Inferior parietal cortex (tissue), 1 donor: Measurements from ENCODE around the gene CYP1A1.
A peak's percentile ranks its signal among the peaks of the same experiment; 100 is the strongest.
"Not testable (repeated sequence)": the region's sequence is repeated elsewhere in the genome, so short reads cannot be mapped to it uniquely, and the experiment has no call there.

Source experiments
- DNase-seq: peaks from one replicate; pipeline ENCODE4 v3.0.0-alpha.2; 2016; ENCODE audit errors: extremely low spot score

CYP1A1 gene

DNA sequence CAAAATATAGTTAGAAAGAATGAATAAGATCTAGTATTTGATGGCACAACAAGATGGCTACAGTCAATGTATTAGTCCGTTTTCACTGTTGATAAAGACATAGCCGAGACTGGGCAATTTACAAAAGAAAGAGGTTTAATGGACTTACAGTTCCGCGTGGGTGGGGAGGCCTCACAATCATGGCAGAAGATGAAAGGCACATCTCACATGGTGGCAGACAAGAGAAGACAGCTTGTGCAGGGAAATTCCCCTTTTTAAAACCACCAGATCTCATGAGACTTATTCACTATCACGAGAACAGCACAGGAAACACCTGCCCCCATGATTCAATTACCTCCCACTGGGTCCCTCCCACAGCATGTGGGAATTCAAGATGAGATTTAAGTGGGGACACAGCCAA lies 12.9 kb upstream of the CYP1A1 start:
- DNase-seq: not testable (repeated sequence)

DNA sequence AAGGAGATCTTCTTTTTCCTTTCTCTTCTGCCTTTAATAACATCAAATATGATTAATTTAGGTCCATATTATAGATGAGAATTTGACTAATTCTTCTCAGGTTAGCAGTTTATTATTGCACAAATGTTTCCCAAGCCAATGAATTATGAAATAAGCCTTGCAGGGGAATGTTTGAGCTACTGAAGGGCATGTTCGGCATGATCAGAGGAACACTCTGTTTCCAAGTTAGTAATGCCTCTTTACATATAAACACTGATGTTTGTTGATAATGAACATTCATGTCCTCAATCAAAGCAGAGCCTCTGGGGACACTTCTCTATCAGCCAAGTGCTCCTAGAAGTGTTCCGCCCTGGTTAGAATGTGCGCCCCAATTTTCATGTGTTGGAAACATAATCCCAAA lies 10.0 kb upstream of the CYP1A1 start:
- no peak for DNase-seq

DNA sequence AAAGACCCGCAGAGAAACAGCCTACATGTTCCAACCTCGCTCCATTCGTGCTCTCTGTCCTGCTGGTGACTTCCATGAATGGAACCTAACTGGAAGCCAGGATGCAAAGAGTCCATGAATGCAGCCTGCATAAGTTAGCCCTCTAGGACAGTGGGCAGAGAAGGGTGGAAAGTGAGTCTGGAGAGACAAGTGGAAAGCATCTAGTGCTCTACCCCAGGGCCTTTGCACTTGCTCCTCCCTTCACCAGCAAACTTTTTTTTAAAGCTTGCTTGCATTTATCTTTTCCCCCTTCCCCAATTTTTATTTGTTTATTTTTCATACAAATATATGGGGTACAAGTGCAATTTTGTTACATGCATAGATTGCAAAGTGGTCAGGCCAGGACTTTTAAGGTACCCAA lies 7.9 kb upstream of the CYP1A1 start:
- no peak for DNase-seq

DNA sequence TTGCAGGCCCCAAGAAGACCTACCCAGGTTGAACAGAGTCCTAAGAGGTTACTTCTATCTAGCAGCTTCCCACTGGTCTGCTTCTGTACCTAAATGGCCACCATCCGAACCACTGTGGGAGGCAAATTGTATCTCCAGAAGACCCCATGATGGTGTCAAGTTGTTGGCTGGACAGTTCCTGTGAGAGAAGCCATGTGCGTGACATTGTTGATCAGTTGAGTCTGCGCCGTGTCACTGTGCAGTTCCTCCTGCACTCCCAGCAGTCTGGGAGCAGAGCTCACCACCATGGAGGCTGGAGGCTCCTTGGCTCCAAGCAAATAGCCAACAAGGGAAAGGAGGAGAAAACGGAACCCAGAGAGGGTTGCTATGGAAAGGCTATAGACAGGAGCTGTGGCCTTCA lies 7.5 kb upstream of the CYP1A1 start:
- no peak for DNase-seq

DNA sequence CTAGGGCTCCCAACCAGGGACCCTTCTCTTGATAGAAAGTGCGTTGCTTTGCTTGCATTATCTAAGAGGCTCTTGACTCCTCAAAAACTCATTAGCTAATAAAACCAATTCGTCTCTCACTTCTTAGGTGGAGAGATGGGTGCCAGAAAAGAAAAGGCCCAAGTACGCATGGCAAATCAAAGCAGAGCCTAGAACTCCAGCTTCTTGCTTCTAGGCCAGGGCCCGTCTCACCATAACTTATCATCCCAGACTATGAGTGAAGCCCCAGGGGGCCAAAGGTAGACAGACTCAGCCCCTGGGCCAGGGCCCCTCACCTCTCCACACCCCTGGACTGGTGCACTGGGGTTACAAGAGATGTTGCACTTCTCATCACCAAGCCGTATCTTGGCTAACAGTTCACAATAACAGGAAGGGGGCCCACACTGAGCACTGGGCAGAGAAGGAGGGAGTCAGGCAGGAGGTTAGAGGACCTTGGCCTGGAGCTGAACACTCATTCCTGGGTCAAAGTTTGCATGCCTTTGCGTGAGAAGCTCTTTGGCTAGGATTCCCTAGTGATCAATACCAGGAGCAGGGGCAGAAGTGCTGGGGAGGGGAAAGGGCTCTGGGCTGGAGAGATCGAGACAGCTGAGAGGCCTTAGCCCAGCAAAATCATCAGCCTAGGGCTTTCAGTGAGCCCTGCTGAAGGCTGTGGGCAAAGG lies 5.4 kb upstream of the CYP1A1 start:
- no peak for DNase-seq

DNA sequence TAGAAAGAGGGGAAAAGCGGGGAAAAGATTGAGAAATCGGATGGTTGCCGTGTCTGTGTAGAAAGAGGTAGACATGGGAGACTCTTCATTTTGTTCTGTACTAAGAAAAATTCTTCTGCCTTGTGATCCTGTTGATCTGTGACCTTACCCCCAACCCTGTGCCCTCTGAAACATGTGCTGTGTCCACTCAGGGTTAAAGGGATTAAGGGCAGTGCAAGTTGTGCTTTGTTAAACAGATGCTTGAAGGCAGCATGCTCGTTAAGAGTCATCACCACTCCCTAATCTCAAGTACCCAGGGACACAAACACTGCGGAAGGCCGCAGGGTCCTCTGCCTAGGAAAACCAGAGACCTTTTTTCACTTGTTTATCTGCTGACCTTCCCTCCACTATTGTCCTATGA lies 4.0 kb upstream of the CYP1A1 start:
- not testable (repeated sequence) for DNase-seq

DNA sequence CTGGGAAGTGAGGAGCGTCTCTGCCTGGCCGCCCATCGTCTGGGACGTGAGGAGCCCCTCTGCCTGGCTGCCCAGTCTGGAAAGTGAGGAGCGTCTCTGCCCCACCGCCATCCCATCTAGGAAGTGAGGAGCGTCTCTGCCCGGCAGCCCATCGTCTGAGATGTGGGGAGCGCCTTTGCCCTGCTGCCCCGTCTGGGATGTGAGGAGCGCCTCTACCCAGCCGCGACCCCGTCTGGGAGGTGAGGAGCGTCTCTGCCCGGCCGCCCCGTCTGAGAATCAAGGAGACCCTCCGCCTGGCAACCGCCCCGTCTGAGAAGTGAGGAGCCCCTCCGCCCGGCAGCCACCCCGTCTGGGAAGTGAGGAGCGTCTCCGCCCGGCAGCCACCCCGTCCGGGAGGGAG lies 3.4 kb upstream of the CYP1A1 start:
- not testable (repeated sequence) for DNase-seq

DNA sequence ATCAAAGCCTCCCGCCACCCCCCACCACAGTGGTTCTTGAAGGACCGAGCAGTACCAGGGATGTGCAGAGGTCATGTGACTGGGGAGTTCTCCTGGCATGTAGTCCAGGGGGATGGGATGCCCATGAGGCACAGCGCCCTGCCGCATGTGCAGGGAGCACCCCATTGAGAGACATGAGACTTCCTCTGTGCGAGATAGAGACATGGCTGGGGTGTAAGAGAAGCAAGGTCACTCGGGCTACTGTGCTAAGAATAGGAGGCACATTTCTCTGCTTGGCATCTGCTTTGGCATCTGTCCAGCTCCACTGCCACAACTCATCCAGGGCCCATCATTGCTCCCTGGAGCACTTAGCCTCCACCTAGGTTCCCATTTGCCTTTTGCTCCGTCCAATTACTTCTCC lies 2.4 kb upstream of the CYP1A1 start:
- no peak for DNase-seq

DNA sequence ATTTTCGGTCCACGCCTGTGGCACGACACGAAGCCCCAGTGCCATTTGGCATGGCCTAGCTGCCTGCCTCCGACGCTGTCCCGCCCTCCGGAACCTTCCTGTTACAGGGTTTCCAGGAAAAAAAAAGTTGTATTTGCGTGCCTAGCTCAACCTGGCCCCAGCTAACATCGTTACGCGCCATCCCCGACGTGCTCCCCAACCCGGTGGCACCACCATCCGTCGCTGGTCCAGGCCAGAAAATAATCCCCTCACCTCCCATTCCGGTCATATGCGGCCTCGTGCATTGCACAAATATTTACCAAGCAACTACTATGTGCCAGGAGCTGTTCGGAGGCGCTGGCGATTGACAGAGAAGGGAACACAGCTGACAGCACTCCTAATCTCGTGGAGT lies 1.4 kb upstream of the CYP1A1 start:
- DNase-seq: no peak

DNA sequence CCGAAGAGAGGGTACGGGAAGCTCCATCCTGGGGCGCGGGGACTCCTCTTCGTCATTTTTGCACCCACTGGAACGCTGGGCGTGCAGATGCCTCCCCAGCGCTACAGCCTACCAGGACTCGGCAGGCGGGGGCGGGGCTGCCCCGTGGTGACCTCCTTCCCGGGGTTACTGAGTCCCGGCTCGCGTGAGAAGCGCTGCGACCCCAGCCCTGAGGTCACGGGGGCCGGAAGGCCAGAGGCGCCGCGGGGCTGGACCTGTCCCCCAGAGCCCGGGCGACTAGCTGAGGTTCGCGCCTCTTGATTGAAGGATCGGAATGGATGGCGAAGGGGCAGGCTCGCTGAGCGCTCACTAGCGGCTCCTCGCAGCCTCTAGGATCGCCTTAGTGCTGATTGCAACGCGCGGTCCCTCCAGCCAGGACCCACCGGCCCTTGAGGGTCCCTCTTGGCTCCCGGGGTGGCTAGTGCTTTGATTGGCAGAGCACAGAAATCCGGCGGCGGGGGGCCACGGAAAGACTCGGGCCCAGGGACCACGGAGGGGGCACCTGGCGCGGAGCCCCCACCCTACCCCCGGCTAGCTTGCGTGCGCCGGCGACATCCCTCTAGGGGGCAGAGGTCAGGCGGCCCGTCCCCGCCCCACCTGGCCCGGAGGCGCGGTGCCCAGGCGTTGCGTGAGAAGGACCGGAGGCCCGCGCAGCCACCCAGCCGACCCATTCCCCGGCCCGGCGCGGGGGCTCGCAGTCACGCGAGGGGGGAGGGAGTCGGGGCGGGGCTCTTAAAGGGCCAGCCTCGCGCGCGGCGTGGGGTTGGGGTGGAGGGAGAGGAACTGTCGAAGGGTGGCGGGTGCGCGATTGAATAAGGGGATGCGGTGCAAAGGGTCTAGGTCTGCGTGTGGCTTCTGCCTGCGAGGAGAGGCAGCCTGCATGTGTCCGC lies 781 bp upstream of the CYP1A1 start:
- no peak for DNase-seq

DNA sequence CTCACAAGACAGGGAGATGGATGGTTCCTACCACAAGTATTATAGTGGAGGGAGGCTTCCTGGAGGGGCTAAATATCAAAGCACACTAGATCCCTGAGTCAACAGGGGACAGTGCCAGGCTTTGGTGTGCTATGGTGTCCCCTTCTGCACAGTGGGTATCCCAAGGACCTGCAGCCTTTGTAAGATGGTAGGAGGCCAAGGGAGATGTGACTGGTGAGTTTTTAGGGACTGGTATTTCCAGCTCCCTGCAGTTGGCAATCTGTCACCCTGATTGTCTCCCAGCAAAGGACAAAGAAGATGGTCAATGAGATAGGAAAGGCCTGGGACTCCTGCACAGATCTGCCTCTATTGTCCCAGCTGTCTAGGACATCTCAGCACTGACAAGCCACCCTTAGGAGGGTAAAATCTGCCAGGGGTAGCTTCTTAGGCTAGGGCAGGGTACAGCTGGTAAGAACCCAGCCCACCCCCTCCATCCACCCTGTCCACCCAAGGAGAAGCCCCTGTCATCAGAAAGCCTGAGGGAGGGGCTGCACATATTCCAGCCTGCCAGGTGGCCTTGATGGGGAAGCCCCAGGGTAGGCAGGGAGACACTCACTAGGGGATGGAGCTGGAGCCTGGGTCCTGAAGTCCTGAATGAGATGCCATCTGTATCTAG lies 631 bp downstream of the CYP1A1 start:
- DNase-seq: no peak

DNA sequence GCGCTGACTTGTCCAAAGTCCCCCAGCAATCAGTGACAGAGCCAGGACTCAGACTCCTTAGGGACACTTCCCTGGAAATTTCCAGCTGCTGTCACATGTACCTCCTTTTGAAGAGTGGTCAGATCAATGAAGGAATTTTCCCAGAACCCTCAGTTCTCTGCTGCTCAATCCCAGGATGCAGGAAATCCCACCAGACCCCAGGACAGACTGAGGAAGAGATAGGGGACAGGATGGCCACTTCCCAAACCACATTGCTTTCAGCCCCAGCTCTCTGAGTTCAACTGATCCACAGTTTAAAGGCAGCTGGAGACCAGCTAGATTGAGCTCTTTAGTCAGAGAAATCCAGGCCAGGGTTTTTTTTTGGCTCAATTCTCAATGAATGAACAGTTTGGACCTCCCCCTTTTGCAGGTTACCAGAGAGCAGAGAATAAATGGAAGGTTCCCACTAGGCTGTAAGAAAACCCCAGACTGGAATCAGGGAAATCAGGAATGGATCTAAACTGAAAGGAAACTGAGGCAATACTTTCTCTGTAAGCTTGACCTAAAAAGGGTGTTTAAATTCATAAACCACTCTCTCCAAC lies 1.5 kb downstream of the CYP1A1 start:
- DNase-seq: peak; percentile 89

DNA sequence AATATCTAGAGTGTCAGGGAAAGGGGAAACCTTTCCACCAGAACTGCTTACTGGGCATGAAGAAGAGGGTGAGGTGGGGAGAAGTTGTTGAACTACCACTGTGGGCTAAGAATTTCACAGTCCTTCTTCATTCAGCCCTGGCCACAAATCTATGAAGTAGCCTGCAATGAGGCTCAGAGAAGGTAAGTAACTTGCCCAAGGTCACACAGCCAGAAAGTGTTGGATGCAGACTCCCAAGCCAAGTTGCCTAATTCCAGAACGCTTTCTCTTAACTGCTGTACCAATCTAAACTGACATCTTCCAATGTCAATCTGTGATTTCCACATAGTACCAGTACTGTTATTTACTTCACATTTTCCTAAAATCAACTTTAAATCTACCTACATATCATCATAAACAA lies 2.1 kb downstream of the CYP1A1 start:
- DNase-seq: no peak

DNA sequence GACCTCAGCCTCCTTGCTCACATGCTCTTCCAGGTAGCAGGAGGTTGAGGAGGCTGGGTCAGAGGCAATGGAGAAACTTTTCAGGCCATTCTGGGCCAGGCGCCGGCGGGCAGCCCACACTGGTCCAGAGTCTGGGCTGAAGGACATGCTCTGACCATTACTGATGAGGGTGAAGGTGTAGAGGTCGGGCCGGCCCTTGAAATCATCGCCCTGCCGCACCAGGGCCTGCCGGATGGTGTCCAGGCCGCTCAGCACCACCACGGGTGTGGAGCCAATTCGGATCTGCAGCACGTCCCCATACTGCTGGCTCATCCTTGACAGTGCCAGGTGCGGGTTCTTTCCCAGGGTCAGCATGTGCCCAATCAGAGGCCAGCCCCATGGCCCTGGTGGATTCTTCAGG lies 2.7 kb downstream of the CYP1A1 start:
- DNase-seq: no peak

DNA sequence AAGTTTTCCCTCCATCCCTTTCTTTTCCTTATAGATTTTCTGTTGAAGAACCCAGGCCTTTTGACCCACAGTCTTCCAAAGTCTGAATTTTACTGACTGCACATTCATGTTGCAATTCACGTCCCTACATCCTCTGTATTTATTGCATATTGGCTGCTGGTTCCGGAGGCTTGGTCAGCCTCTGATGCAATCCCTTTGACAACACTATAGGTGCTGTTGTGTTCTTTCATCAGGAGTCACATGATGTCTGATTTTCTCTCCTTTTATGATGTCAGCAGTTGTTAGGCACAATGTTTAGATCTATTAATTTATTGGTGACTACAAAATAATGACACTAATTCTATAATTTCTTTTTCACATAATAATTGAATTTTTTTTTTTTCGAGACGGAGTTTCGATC lies 8.7 kb downstream of the CYP1A1 start:
- no peak for DNase-seq

DNA sequence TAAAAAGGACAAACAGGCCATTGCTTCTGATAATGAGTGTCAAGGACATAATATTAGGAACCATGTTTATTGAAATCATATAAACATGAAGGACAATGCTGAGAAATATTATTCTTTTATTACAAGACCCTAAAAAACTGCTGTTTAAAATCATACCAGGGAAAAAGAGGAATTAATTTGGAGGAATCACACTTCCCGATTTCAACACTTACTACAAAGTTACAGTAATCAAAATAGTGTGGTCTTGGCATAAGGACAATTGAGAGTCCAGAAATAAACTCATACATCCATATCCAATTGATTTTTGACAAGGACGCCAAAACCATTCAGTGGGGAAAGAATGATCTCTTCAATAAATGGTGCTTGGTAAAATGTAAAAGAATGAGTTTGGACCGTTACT lies 13.0 kb downstream of the CYP1A1 start:
- DNase-seq: no peak

DNA sequence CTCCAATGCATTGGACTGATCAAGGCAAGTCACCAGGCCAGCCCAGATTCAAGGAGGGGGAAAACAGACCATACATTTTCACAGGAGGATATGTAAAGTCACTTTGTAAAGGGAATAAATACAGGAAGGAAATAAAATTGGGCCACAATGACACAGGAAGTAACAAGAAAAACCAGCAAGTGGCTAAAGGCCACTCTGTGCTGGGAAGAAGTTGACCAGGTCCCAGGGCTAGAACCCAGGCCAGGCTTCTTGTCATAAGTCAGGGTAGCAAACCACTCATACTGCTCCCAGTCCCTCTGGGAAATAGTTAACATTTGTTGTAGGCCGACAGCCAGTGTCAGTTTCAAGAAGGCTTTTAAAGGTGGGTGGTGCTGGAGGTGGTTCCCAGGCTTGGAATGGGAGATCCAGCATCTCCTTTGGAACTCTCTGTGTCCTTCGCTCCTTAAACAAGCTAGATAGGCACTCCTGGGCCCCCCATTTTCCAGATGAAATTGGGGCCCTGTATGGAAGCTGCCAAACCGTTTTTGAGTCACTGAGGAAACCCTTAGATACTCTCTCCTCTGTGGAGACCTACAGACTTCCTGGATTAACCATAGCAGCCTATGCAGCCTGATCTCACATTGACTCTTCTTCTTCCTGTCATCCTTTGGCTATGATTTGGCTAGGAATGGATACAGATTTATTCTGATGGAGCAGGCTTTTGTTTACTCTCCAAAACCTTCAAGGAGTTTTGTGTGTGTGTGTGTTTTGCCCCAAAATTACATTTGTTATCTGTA lies 14.8 kb downstream of the CYP1A1 start:
- no peak for DNase-seq

DNA sequence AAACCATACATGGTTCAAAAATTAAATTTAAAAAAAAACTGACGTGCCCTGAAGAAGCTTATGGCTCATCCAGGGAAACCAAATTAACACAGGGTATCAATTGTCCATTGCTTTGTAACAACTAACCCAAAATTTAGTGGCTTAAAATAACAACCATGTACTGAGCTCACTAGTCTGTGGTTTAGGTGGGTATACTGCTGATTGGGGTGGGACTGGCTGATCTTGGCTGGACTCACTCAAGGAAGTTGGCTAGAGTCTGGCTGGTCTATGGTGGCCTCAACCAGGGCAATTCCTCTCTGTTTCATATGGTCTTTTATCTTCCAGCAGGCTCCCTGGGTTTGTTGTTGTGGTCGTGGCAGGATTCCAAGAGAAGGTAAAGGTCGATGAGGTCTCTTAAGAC lies 15.4 kb downstream of the CYP1A1 start:
- no peak for DNase-seq

DNA sequence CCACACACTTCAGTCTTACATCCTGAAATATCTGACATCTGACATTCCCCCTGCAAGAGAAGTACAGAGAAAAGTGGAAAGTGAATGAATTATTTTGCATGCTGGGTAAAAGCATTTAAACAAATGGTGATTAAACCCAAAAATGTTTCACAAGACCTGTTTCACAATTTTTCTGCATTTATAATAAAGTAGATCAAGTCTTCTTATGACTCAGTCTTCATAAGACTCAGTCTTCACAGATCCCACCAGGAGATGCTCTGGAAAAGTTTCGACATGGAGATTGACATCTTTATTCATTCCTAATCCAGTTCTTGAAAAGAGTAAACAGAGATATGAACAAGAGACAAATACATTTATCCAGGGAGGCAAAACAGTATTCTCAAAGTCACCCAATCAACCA lies 16.3 kb downstream of the CYP1A1 start:
- DNase-seq: no peak

DNA sequence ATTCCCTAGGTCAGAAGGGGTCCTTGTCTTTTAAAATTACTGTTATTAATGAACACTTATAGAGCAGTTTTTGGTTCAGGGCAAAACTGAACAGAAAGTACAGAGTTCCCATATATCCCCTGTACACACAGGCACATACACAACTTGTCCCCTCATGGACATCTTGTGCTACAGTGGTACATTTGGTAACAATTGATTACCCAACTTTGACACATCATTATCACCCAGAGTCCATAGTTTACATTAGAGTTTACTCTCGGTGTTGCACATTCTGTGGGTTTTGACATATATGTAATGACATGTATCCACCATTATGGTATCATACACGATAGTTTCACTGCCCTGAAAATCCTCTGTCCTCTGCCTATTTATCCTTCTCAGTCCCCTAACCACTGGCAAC lies 28.5 kb downstream of the CYP1A1 start:
- no peak for DNase-seq

DNA sequence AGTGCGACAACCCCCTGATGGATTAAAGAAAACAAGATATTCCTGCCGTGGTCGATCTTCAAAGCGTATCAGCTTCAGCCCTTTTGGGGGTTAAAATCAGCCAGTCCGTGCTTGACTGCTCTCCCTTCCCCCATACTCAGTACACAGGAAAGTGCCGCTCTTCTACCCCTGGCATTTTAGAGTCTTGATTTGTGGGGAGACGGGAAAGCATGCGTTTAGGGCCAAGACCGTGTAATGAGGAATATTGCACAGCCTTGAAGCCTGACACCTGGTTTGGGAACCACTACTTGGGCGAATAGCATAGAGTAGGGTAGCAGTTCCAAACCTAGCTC lies 29.0 kb downstream of the CYP1A1 start:
- no peak for DNase-seq
